HG03196 (cell line): ENCODE results near the gene LNPEP.
"Not testable (repeated sequence)": the region's sequence is repeated elsewhere in the genome, so short reads cannot be mapped to it uniquely, and the experiment has no call there.

Experiments
- ATAC-seq: cut with Tn5 transposase; IDR thresholded peaks from one replicate; pipeline ENCODE4 v1.9.1; 2021; ENCODE audit not compliant: unreplicated experiment

LNPEP gene

DNA sequence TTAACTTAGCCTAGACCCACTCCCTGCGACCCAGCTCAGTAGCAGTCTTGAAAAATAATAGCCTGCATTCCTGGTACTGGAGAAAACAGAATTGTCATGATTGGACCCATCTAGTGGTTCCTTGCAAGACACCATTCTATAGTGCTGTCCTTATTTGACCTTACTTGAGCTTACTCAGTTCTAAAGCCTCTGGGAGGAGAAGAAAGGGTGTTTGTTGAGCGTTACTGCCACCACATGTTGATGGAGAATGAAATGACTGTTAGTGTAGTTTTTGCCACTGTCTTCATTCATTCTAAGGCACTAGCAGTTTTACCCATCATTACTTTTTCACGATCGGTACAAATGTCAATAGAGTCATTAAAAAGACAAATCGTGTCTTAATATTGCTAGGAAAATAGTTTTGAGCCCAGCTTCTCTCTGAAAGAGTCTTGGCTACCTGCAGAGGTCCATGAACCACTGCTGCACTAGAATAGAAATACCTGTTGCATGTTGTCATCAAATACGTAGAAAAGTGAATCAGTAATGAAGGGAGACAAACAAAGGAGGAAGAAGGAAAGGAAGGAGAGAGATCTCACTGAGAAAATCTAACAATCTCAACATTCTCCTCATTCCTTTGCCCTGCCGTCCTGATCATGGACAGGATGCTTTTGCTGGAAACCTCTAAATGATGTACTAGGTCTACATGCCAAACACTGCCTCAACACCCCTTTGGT is 110.5 kb downstream of the LNPEP start:
- ATAC-seq, result no peak

GRCh38 chr5:97047076-97047475 is 111.2 kb downstream of the LNPEP start:
- ATAC-seq, result no peak

- no peak for ATAC-seq
Observed at GRCh38 chr5:97049175-97049574, 113.3 kb downstream of the LNPEP start.

DNA sequence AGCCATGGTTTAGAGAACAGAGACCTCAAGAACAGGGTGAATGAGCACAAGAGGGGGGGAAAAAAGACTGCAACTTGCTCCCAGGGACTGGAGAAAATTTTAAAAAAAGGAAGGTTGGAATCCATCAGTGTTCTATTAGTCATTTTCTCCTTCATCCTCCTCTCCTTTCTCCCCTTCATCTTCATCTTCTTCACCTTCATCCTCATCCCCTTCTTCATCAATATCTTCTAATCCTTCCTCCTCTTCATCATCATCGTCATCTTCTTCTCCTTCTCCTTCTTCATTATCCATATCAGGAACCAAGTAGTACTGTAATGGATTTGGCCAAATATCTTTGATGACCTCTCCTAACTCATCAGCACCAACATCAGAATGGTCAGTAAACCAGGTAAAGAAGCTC is 120.4 kb downstream of the LNPEP start:
- no peak for ATAC-seq

GRCh38 chr5:97062046-97062445 is 126.2 kb downstream of the LNPEP start:
- no peak for ATAC-seq

GRCh38 chr5:97063251-97063650 is 127.4 kb downstream of the LNPEP start:
- ATAC-seq, result no peak

GRCh38 chr5:97065475-97065874 is 129.6 kb downstream of the LNPEP start:
- no peak for ATAC-seq

DNA sequence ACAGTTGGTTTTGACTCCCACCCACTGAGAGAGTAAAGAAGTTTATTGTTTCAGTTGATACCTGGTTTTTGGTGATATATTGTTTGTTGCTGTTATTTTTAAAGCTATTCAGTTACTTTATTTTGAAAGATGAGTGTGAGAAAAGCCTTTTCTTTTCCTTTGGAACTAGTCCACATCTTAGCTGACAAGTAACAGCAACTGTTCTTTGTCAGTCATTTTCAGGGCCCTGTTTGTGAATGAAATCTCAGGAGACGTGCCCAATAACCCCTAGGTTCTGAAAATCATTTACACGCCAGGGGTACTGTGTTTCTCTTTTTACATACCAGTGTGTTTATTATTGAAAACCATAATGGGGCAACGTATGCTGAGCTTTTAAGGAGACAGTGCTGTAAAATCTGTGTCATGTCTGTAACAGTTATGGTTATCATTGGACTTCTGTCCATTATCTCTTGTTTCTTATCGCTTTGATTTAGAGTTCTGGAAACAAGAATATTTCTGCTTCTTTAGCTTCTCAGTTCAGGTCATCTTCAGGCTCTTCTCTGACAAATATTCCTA is 131.5 kb downstream of the LNPEP start:
- no peak for ATAC-seq

DNA sequence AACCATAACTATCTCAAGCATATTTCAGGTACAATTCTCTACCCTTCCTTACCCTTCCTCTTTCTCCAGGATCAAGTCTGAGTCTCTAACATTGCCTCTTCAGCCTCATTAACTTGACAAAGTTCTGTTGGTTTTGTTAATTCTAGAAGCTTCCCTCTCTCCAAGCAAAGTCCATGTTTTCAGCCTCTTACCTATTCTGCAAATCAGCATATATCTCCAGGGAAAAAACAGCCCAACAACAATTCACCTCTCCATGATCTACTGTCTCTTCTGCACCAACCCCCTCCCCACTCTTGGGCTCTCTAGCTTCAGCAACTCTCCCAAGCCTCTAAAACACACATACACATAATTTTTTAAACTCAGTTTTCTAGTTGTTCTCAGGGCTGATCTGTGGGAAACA is 134.4 kb downstream of the LNPEP start:
- no peak for ATAC-seq

- ATAC-seq, result no peak
Observed at GRCh38 chr5:97071101-97071500, 135.2 kb downstream of the LNPEP start.

GRCh38 chr5:97071993-97072392 is 136.1 kb downstream of the LNPEP start:
- no peak for ATAC-seq

DNA sequence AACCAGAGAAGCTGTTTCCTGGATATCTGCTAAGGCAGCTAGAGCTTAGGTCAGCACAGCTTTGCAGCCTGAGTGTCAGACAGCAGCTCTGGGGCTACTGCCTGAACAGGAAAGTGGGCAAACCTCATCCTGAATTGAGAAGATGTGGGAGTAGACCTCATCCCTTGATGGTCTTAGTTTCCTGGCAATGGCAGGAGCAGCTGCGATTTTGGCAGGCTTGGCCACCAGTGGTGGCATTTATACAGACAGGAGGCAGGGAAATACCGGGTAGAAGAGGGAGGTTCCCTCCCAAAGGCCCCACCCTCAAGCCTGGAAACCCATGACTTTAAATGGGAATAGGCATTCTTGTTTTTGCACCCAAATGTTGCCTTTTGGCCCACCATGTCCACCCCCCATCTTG is 136.8 kb downstream of the LNPEP start:
- no peak for ATAC-seq

- ATAC-seq, result no peak
Observed at GRCh38 chr5:97073420-97073819, 137.5 kb downstream of the LNPEP start.

GRCh38 chr5:97074859-97075489 is 139.1 kb downstream of the LNPEP start:
- ATAC-seq, result no peak

DNA sequence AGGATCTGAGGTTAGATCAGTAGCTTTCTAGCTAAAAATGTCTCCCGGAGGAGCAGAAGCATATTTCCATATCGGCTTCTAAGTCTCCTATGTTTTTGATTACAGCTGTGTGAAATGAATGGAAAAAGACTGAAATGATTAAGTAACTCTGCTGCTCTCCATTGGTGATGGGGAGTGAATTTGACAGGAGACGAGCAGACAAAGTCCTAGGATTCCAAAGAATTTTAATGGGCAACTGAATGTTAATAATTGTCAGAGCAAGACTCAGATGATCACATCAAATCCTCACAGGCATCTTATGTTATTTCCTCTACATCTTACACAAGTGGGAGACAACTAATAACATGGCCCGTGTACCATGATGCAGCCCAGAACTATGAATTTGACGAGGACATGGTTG is 139.8 kb downstream of the LNPEP start:
- no peak for ATAC-seq

- no peak for ATAC-seq
Observed at GRCh38 chr5:97076098-97076497, 140.2 kb downstream of the LNPEP start.

- no peak for ATAC-seq
Observed at GRCh38 chr5:97077246-97077645, 141.4 kb downstream of the LNPEP start.

- ATAC-seq, result no peak
Observed at GRCh38 chr5:97078958-97079743, 143.3 kb downstream of the LNPEP start.

DNA sequence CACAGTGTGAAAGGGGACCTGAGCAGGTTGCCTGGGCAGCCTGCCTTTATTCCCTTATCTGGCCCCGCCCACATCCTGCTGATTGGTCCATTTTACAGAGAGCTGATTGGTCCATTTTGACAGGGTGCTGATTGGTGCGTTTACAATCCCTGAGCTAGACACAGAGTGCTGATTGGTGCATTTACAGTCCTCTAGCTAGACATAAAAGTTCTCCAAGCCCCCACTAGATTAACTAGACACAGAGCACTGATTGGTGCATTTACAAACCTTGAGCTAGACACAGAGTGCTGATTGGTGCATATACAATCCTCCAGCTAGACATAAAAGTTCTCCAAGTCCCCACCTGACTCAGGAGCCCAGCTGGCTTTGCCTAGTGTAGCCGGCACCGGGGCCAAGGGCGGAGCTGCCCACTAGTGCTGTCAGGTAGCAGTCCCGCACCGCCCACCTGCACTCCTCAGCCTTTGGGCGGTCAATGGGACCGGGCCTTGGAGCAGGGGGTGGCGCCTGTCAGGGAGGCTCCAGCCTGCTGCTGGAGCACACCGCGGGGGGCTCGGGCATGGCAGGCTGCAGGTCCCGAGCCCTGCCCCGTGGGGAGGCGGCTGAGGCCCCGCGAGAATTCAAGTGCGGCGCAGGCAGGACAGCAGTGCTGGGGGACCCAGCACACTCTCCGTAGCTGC is 149.0 kb downstream of the LNPEP start:
- not testable (repeated sequence) for ATAC-seq

DNA sequence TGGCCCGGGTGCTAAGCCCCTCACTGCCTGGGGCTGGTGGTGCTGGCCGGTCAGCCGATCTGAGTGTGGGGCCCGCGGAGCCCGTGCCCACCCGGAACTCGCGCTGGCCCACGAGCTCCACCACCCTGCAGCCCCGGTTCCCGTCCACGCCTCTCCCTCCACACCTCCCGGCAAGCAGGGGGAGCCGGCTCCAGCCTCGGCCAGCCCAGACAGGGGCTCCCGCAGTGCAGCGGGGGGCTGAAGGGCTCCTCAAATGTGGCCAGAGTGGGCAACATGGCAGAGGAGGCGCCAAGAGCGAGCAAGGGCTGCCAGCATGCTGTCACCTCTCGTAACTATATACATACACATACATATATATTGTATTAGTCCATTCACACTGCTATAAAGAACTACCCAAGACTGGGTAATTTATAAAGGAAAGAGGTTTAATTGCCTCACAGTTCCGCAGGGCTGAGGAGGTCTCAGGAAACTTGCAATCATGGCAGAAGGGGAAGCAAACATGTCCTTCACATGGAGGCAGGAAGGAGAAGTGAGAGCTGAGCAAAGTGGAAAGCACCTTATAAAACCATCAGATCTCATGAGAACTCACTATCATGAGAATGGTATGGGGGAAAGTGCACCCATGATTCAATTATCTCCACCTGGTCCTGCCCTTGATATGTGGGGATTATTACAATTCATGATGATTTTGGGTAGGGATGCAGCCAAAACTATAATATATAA is 149.7 kb downstream of the LNPEP start:
- no peak for ATAC-seq
